ENCODE measurements around the gene TMEM178B. TPM values are rescaled to one million over a fixed set of nuclear protein-coding genes. Genes with fewer than 3 reads are reported as not detected.

Gene TMEM178B
- polyA plus RNA-seq, 1 donor from 2014 or later, result 40.7 TPM

DNA sequence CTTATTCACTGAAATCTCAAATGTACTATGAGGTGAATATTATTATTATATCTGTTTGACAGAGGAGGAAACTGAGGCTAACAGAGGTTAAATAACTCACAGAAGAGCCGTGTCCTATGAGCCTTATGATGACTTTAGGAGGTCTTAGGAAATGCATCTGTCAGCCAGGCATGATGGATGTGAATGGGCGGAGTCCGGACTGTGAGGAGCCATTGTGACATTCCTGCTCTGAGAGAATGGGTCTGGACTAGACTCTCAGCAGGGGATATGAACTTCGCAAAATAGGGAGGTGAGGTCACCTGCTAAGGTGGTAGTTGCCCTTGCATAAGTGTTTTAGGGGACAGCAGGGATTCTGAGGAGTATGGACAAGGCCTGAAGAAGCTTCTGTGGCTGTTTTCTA lies 153.6 kb downstream of the TMEM178B start:
- Histone ChIP-seq H3F3A (ENCODE audit: insufficient read depth, low read length, poor library complexity, severe bottlenecking) (no peaks in the 10 kb centered on the region), H3K9ac (ENCODE audit: low read length) (no peak overlapping the region), H3K27me3 (ENCODE audit: insufficient read depth, low read depth, low read length) (no peaks in the 10 kb centered on the region), H3K4me2 (ENCODE audit: low read length) (no peak overlapping the region), H2AFZ (ENCODE audit: low read depth, low read length) (no peak overlapping the region), H3K9me2 (ENCODE audit: insufficient read depth, low read length) (no peaks in the 10 kb centered on the region), H4K20me1 (ENCODE audit: insufficient read depth) (no peaks in the 10 kb centered on the region), H3K36me3 (ENCODE audit: insufficient read depth, low read length) (no peaks in the 10 kb centered on the region), H3K79me2 (replicated peaks; ENCODE audit: insufficient read depth, low read length) (peaks cover 9% of the 10 kb centered on the region), H3K4me3 (ENCODE audit: low read length) (no peak overlapping the region), H3K9me3 (ENCODE audit: low read length) (no peaks in the 10 kb centered on the region), H3K27ac (ENCODE audit: low read length) (no peak overlapping the region)
- no peak for TF ChIP-seq EZH2 (IDR thresholded peaks at IDR 0.05; ENCODE audit: borderline replicate concordance, insufficient read depth, low read length, poor library complexity, severe bottlenecking)
- TF ChIP-seq POLR2AphosphoS5 (IDR thresholded peaks at IDR 0.05), result no peak
- TF ChIP-seq, protein P1, sequence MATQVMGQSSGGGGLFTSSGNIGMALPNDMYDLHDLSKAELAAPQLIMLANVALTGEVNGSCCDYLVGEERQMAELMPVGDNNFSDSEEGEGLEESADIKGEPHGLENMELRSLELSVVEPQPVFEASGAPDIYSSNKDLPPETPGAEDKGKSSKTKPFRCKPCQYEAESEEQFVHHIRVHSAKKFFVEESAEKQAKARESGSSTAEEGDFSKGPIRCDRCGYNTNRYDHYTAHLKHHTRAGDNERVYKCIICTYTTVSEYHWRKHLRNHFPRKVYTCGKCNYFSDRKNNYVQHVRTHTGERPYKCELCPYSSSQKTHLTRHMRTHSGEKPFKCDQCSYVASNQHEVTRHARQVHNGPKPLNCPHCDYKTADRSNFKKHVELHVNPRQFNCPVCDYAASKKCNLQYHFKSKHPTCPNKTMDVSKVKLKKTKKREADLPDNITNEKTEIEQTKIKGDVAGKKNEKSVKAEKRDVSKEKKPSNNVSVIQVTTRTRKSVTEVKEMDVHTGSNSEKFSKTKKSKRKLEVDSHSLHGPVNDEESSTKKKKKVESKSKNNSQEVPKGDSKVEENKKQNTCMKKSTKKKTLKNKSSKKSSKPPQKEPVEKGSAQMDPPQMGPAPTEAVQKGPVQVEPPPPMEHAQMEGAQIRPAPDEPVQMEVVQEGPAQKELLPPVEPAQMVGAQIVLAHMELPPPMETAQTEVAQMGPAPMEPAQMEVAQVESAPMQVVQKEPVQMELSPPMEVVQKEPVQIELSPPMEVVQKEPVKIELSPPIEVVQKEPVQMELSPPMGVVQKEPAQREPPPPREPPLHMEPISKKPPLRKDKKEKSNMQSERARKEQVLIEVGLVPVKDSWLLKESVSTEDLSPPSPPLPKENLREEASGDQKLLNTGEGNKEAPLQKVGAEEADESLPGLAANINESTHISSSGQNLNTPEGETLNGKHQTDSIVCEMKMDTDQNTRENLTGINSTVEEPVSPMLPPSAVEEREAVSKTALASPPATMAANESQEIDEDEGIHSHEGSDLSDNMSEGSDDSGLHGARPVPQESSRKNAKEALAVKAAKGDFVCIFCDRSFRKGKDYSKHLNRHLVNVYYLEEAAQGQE (IDR thresholded peaks at IDR 0.05; ENCODE audit: borderline replicate concordance), result no peak
- no peak for TF ChIP-seq TAF1 (IDR thresholded peaks at IDR 0.05; ENCODE audit: low read depth)
- TF ChIP-seq, protein P2, sequence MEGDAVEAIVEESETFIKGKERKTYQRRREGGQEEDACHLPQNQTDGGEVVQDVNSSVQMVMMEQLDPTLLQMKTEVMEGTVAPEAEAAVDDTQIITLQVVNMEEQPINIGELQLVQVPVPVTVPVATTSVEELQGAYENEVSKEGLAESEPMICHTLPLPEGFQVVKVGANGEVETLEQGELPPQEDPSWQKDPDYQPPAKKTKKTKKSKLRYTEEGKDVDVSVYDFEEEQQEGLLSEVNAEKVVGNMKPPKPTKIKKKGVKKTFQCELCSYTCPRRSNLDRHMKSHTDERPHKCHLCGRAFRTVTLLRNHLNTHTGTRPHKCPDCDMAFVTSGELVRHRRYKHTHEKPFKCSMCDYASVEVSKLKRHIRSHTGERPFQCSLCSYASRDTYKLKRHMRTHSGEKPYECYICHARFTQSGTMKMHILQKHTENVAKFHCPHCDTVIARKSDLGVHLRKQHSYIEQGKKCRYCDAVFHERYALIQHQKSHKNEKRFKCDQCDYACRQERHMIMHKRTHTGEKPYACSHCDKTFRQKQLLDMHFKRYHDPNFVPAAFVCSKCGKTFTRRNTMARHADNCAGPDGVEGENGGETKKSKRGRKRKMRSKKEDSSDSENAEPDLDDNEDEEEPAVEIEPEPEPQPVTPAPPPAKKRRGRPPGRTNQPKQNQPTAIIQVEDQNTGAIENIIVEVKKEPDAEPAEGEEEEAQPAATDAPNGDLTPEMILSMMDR (IDR thresholded peaks at IDR 0.05; ENCODE audit: poor library complexity, severe bottlenecking), result no peak
- TF ChIP-seq MXI1 (conservative IDR thresholded peaks at IDR 0.05; ENCODE audit: poor library complexity, severe bottlenecking), result no peak
- TF ChIP-seq RAD21 (conservative IDR thresholded peaks at IDR 0.05), result no peak

DNA sequence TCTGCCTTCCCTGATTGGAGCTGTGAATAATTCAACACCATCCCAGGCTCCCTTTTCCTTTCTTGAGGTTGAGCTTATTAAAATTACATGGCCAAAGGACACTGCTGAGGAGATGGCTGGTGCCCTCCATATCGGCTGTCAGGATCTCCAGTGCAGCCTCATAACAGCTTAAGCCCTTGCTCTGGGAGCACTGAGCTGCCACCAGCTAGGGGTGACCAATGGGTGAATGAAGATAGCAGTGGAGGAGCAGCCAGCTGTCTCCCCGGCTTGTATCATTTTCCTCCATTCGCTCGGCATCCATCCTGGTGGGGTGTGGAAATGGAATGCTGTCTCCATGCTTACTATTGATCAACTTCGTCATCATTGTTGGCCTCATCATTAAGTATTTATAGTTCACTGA lies 154.6 kb downstream of the TMEM178B start:
- H3F3A ChIP-seq (ENCODE audit: insufficient read depth, low read length, poor library complexity, severe bottlenecking), result no peaks in the 10 kb centered on the region
- no peaks in the 10 kb centered on the region for H3K9me2 ChIP-seq (ENCODE audit: insufficient read depth, low read length)
- H3K9me3 ChIP-seq (ENCODE audit: low read length), result no peaks in the 10 kb centered on the region
- no peak overlapping the region for H3K4me3 ChIP-seq (ENCODE audit: low read length)
- H4K20me1 ChIP-seq (ENCODE audit: insufficient read depth), result no peaks in the 10 kb centered on the region
- H2AFZ ChIP-seq (ENCODE audit: low read depth, low read length), result no peak overlapping the region
- no peak overlapping the region for H3K4me2 ChIP-seq (ENCODE audit: low read length)
- no peak for TF ChIP-seq POLR2AphosphoS5 (IDR thresholded peaks at IDR 0.05)
- TF ChIP-seq EP300 (conservative IDR thresholded peaks at IDR 0.05; ENCODE audit: poor library complexity, severe bottlenecking), result no peak
- TF ChIP-seq MXI1 (conservative IDR thresholded peaks at IDR 0.05; ENCODE audit: poor library complexity, severe bottlenecking), result no peak
- TF ChIP-seq, protein P1 (IDR thresholded peaks at IDR 0.05; ENCODE audit: borderline replicate concordance), result no peak
- no peak for TF ChIP-seq EZH2 (IDR thresholded peaks at IDR 0.05; ENCODE audit: borderline replicate concordance, insufficient read depth, low read length, poor library complexity, severe bottlenecking)
- TF ChIP-seq TAF1 (IDR thresholded peaks at IDR 0.05; ENCODE audit: low read depth), result no peak
- TF ChIP-seq RAD21 (conservative IDR thresholded peaks at IDR 0.05), result no peak
- TF ChIP-seq SMC3 (conservative IDR thresholded peaks at IDR 0.05; ENCODE audit: poor library complexity), result no peak
- TF ChIP-seq, protein P2 (IDR thresholded peaks at IDR 0.05; ENCODE audit: poor library complexity, severe bottlenecking), result no peak
- H3K27me3 ChIP-seq (ENCODE audit: insufficient read depth, low read depth, low read length), result no peaks in the 10 kb centered on the region
- H3K36me3 ChIP-seq (ENCODE audit: insufficient read depth, low read length), result no peaks in the 10 kb centered on the region
- H3K9ac ChIP-seq (ENCODE audit: low read length), result no peak overlapping the region
- H3K27ac ChIP-seq (ENCODE audit: low read length), result no peak overlapping the region
- peaks cover 5% of the 10 kb centered on the region for H3K79me2 ChIP-seq (replicated peaks; ENCODE audit: insufficient read depth, low read length)

Measured in neural cell (in vitro differentiated cells).